ENCODE results near the gene WDR93.

WDR93 gene

DNA sequence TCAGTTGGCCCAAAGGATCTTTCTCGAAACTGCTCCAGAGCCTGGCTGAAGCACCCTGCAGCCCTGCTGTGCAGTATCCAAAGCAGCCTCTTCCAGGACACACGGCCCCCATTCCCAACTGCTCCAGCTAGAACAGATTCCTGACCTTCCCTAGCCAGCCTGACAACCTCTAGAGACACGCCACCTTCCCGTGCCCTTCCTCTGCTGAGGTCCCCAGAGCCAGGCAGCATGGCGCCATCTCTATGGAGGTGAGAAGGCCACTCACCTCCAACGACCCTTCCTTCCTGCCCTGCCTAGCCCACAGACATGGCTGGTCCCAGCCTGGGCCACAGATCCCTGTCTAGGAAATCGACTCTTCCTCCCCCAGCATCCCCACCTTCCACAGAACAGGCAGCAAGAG, 38.5 kb upstream of the WDR93 start:
- Histone ChIP-seq H3K27ac (ENCODE audit: low read length) (no peak overlapping the region), H3K27me3 (ENCODE audit: control insufficient read depth in 1 of 2, insufficient read depth in 2 of 2, low read length in 2 of 2) (no peaks in the 10 kb centered on the region), H3K9me3 (ENCODE audit: control insufficient read depth in 2 of 2, low read length in 2 of 2) (no peaks in the 10 kb centered on the region), H3K9ac (ENCODE audit: low read length in 2 of 2) (no peak overlapping the region), H3K4me1 (ENCODE audit: control insufficient read depth, insufficient read depth, low read length) (peaks cover 13% of the 10 kb centered on the region), H3K4me3 (ENCODE audit: low read length in 2 of 2) (no peak overlapping the region), H3K36me3 (ENCODE audit: control insufficient read depth in 2 of 2, insufficient read depth in 2 of 2, low read length in 2 of 2) (peaks cover 2 to 3% of the 10 kb centered on the region in 2 donors)

DNA sequence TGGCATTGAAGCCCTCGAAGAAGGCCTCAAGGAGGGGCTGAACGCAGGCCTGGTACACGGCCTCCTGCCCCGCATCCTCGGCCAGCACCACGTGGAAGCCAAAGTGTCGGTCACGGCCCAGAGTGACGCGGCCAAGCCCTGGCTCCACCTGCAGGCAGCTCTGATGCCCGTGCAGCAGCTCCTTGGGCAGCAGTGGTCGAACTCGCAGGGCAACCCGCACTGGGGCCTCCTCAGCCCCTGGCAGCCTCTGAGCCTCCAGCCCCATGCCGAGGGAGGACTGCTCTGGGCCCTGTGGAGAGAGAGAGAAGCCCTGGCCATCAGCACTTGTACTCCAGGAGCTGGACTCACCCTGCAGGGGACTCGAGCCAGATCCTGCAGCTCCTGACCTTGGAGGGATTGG, 37.9 kb upstream of the WDR93 start:
- H3K4me3 ChIP-seq (ENCODE audit: low read length in 2 of 2), result no peak overlapping the region
- peaks cover 2 to 3% of the 10 kb centered on the region in 2 donors for H3K36me3 ChIP-seq (ENCODE audit: control insufficient read depth in 2 of 2, insufficient read depth in 2 of 2, low read length in 2 of 2)
- no peak overlapping the region for H3K9ac ChIP-seq (ENCODE audit: low read length in 2 of 2)
- H3K4me1 ChIP-seq (ENCODE audit: control insufficient read depth, insufficient read depth, low read length), result peaks cover 10% of the 10 kb centered on the region
- no peaks in the 10 kb centered on the region for H3K9me3 ChIP-seq (ENCODE audit: control insufficient read depth in 2 of 2, low read length in 2 of 2)
- H3K27ac ChIP-seq (ENCODE audit: low read length), result no peak overlapping the region
- no peaks in the 10 kb centered on the region for H3K27me3 ChIP-seq (ENCODE audit: control insufficient read depth in 1 of 2, insufficient read depth in 2 of 2, low read length in 2 of 2)

DNA sequence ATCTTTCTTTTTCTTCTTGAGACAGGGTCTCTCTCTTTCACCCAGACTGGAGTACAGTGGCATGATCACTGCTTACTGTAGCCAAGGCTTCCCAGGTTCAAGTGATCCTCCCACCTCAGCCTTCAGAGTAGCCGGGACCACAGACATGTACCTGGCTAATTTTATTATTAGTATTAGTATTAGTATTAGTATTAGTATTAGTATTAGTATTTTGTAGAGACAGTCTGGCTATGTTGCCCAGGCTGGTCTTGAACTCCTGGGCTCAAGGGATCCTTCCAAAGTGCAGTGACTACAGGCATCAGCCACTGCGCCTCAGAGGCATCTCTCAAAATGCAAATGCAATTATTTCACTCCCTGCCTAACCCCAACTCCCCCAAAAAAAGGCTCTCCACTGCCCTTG, 37.0 kb upstream of the WDR93 start:
- Histone ChIP-seq H3K4me3 (ENCODE audit: low read length in 2 of 2) (no peak overlapping the region), H3K4me1 (ENCODE audit: control insufficient read depth, insufficient read depth, low read length) (peaks cover 10% of the 10 kb centered on the region), H3K9ac (ENCODE audit: low read length in 2 of 2) (no peak overlapping the region), H3K9me3 (ENCODE audit: control insufficient read depth in 2 of 2, low read length in 2 of 2) (no peaks in the 10 kb centered on the region), H3K27me3 (ENCODE audit: control insufficient read depth in 1 of 2, insufficient read depth in 2 of 2, low read length in 2 of 2) (no peaks in the 10 kb centered on the region), H3K27ac (ENCODE audit: low read length) (no peak overlapping the region), H3K36me3 (ENCODE audit: control insufficient read depth in 2 of 2, insufficient read depth in 2 of 2, low read length in 2 of 2) (peaks cover 2 to 3% of the 10 kb centered on the region in 2 donors)

DNA sequence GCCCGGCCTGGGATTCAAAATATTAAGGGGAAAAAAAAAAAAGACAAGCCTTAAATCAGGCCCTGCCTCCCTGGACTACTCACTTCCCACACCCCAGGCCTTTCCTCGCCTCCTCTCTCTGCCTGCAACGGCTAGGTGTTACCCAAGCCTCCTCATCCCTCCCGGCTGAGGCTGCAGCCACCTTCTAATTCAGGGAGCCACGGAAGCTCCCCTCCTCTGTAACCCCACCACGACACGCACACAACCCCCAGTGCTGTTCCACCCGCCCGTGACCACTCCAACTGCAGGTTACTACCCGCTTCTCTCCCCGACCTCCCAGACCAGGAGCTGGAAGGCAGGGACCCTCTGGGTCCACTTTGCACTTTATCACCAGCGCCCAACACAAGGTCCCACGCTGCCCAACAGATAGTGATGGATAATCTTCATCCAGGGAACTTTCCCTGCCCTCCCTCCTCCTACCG, 36.3 kb upstream of the WDR93 start:
- H3K27me3 ChIP-seq (ENCODE audit: control insufficient read depth in 1 of 2, insufficient read depth in 2 of 2, low read length in 2 of 2), result no peaks in the 10 kb centered on the region
- peaks cover 10% of the 10 kb centered on the region for H3K4me1 ChIP-seq (ENCODE audit: control insufficient read depth, insufficient read depth, low read length)
- H3K9me3 ChIP-seq (ENCODE audit: control insufficient read depth in 2 of 2, low read length in 2 of 2), result no peaks in the 10 kb centered on the region
- peaks cover 2 to 3% of the 10 kb centered on the region in 2 donors for H3K36me3 ChIP-seq (ENCODE audit: control insufficient read depth in 2 of 2, insufficient read depth in 2 of 2, low read length in 2 of 2)
- no peak overlapping the region for H3K27ac ChIP-seq (ENCODE audit: low read length)
- peak overlapping the region; percentile 68 to 70 for H3K9ac ChIP-seq (ENCODE audit: low read length in 2 of 2)
- peak overlapping the region; percentile 66 to 83 for H3K4me3 ChIP-seq (ENCODE audit: low read length in 2 of 2)

DNA sequence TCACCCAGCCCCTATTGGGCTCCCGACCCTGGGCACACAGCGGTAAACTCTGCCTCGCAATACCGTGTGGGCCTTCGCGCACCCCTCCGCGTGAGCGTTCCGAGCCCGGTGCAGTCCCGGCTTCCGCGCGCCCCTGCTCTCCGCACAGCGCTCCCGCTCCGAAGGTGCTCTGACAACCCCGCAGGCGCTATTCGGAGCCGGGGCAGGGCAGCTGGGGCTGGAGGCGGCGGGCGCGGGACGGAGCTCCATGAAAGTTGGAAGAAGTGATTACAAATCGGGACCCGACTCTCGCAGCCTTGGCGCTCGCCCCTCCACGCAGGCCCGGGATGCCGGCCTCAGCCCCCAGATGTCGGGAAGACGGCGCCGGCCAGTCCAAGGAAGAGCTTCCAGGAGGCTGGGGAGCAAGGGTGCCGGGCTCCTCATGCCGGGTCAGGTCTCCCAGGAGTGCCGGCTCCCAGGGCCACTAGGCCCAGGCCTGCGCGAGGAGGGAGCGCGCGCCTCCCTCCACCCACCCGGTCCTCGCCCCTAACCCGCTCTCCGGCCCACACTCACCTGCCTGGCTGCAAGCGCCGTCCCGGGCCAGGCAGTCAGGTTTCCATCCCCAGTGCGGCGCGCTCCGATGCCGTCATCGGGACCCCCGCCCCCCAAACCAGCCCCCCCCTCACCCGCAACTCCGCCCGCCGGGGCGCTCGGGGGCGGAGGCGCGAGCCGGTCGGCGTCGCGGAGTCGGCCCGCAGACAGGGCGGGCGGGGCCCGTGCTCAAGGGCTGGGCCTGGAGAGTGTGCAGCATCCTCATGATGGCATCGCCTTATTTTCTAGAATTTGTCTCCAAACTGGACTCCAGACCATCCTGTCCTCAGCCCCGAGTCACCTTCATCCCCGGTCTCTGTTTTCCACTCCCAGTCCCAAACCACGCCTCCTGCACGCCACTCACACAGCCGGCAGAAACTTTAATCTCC, 35.5 kb upstream of the WDR93 start, which contains the start of gene KIF7:
KIF7 (minus strand) TSS at position 621 of the 959 bp plus-strand sequence. CDS start 2,537 bp downstream, outside the sequence.
- no peaks in the 10 kb centered on the region for H3K9me3 ChIP-seq (ENCODE audit: control insufficient read depth in 2 of 2, low read length in 2 of 2)
- no peak within 1 kb of the TSS for H3K27ac ChIP-seq (ENCODE audit: low read length)
- peak within 1 kb of the TSS; percentile 66 to 83 for H3K4me3 ChIP-seq (ENCODE audit: low read length in 2 of 2)
- H3K9ac ChIP-seq (ENCODE audit: low read length in 2 of 2), result peak within 1 kb of the TSS; percentile 68 to 70
- H3K27me3 ChIP-seq (ENCODE audit: control insufficient read depth in 1 of 2, insufficient read depth in 2 of 2, low read length in 2 of 2), result no peaks in the 10 kb centered on the region
- peaks cover 2 to 3% of the 10 kb centered on the region in 2 donors for H3K36me3 ChIP-seq (ENCODE audit: control insufficient read depth in 2 of 2, insufficient read depth in 2 of 2, low read length in 2 of 2)
- H3K4me1 ChIP-seq (ENCODE audit: control insufficient read depth, insufficient read depth, low read length), result peaks cover 10% of the 10 kb centered on the region

DNA sequence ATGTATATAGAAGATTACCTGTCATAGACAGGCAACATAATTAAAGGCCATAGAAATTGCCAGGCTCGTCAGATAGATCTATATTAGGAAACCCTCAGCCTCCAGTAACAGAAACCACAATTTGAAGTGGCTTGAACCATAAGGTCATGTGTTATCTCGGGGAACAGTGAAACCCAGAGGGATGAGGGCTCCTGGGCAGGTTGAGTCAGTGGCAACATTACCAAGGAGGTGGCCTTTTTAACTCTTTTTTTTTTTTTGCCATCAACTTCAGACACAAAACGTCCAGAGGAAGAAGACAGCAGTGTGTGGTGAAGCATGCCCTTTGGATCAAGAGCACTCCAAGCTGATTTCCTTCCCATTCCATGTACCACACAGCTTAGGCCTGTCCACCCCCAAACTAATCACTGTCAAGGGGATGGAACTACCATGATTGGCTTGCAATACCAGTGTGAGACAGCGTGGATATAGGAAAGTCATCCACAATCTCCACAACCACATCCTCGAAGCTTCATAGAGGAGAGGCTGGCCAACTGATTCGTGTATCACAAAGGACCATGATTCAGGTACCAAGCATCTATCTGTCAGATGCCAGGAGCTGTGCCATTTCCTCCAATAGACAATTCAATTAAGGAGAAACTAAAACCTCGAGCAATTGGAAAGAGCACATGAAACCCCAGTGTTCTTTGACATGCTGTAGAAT, 34.3 kb upstream of the WDR93 start:
- Histone ChIP-seq H3K4me3 (ENCODE audit: low read length in 2 of 2) (no peak overlapping the region), H3K9me3 (ENCODE audit: control insufficient read depth in 2 of 2, low read length in 2 of 2) (no peaks in the 10 kb centered on the region), H3K4me1 (ENCODE audit: control insufficient read depth, insufficient read depth, low read length) (peaks cover 10% of the 10 kb centered on the region), H3K36me3 (ENCODE audit: control insufficient read depth in 2 of 2, insufficient read depth in 2 of 2, low read length in 2 of 2) (peaks cover 2 to 3% of the 10 kb centered on the region in 2 donors), H3K27ac (ENCODE audit: low read length) (no peak overlapping the region), H3K27me3 (ENCODE audit: control insufficient read depth in 1 of 2, insufficient read depth in 2 of 2, low read length in 2 of 2) (no peaks in the 10 kb centered on the region), H3K9ac (ENCODE audit: low read length in 2 of 2) (no peak overlapping the region)

DNA sequence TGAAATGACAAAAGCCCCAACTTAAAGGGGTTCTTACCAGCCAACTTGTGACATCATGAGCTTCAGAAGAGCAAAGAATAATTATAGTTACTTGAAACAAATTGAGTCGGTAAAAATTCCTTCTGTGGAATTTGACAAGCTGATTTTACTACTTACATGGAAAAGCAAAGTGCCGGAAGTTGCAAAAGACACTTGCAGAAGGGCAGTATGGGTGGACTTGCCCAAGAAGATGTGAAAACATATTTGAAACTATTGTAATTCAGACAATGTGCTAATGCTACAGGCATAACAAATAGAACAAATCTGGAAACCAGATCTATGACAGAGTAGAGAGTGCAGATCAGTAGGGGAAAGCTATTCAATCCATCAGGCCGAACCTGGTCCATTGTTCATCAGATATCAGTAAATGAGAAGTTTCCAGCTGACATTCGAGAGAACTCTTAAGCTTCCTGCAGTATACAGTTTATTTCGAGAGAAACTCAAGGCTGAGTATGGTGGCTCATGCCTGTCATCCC, 32.9 kb upstream of the WDR93 start:
- no peaks in the 10 kb centered on the region for H3K36me3 ChIP-seq (ENCODE audit: control insufficient read depth in 2 of 2, insufficient read depth in 2 of 2, low read length in 2 of 2)
- no peak overlapping the region for H3K9ac ChIP-seq (ENCODE audit: low read length in 2 of 2)
- no peak overlapping the region for H3K27ac ChIP-seq (ENCODE audit: low read length)
- peaks cover 13% of the 10 kb centered on the region for H3K4me1 ChIP-seq (ENCODE audit: control insufficient read depth, insufficient read depth, low read length)
- H3K4me3 ChIP-seq (ENCODE audit: low read length in 2 of 2), result no peak overlapping the region
- no peaks in the 10 kb centered on the region for H3K27me3 ChIP-seq (ENCODE audit: control insufficient read depth in 1 of 2, insufficient read depth in 2 of 2, low read length in 2 of 2)
- no peaks in the 10 kb centered on the region for H3K9me3 ChIP-seq (ENCODE audit: control insufficient read depth in 2 of 2, low read length in 2 of 2)

DNA sequence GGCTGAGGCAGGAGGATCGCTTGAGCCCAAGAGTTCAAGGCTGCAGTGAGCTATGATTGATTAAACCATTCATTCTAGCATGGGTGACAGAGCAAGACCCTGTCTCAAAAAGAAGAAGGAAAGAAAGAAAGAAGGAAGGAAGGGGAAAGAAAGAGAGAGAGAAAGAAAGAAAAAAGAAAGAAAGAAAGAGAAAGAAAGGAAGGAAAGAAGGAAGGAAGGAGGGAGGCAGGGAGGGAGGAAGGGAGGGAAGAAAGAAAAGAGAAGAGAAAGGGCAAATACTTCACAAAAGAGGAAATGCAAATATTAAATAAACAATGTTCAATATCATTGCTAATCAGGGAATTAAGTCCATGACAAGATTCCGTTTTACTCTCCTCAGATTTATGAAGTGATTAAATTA, 31.3 kb upstream of the WDR93 start:
- Histone ChIP-seq H3K27ac (ENCODE audit: low read length) (no peak overlapping the region), H3K4me3 (ENCODE audit: low read length in 2 of 2) (no peak overlapping the region), H3K9ac (ENCODE audit: low read length in 2 of 2) (no peak overlapping the region), H3K36me3 (ENCODE audit: control insufficient read depth in 2 of 2, insufficient read depth in 2 of 2, low read length in 2 of 2) (no peaks in the 10 kb centered on the region), H3K9me3 (ENCODE audit: control insufficient read depth in 2 of 2, low read length in 2 of 2) (no peaks in the 10 kb centered on the region), H3K27me3 (ENCODE audit: control insufficient read depth in 1 of 2, insufficient read depth in 2 of 2, low read length in 2 of 2) (no peaks in the 10 kb centered on the region), H3K4me1 (ENCODE audit: control insufficient read depth, insufficient read depth, low read length) (peaks cover 17% of the 10 kb centered on the region)

DNA sequence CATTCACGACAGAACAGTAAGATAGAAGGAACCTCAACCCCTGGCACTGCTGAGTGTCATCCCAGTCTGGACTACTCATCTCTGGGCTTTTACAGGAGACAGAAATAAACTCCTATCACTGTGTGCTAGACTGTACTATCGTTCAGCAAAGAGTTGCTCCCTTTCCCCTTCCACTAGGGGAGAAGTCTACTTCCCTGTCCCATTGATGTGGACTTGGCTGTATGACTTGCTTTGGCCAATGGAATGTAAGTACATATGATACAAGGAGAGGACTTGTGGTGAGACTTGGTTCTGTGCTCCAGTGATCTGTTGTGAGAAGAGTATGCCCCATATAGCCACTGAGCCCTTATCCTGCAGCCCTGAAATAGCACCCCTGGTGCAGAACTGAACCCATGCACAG, 30.1 kb upstream of the WDR93 start:
- H3K4me1 ChIP-seq (ENCODE audit: control insufficient read depth, insufficient read depth, low read length), result peaks cover 12% of the 10 kb centered on the region
- H3K9me3 ChIP-seq (ENCODE audit: control insufficient read depth in 2 of 2, low read length in 2 of 2), result no peaks in the 10 kb centered on the region
- H3K4me3 ChIP-seq (ENCODE audit: low read length in 2 of 2), result no peak overlapping the region
- H3K27me3 ChIP-seq (ENCODE audit: control insufficient read depth in 1 of 2, insufficient read depth in 2 of 2, low read length in 2 of 2), result no peaks in the 10 kb centered on the region
- H3K9ac ChIP-seq (ENCODE audit: low read length in 2 of 2), result no peak overlapping the region
- H3K36me3 ChIP-seq (ENCODE audit: control insufficient read depth in 2 of 2, insufficient read depth in 2 of 2, low read length in 2 of 2), result no peaks in the 10 kb centered on the region
- H3K27ac ChIP-seq (ENCODE audit: low read length), result no peak overlapping the region

DNA sequence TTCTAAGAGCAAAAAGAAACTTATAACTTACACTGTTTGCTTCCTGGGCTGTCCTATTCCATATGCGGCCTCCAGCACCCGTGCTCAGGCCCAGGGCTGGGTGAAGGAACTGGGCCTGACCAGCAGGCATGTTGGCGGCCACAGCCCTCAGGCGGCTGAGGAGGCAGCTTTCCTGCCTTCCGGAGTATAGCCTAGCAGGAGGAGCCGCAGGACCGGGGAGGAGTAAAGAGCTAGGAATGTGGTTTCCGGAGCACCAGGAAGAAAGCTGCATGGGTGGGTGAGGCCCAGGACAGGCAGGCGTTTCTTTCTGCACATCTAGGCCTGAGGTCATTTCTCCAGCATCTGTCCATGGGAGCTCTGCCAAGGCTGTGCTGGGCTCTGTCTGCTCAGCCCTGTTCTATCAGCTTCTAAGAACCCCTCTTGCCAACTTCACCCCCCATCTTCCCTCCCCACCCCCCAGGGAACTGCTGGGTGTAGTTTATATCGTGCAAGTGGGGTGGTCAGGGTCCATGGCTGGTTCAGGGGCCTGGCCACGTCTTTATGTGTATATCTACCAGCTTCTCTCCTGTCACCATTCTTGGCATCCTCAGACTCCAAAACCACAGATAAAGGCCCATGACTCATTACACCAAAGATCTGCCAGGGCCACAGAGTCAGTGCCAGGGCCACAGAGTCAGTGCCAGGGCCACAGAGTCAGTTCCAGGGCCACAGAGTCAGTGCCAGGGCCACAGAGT, 27.6 kb upstream of the WDR93 start:
- H3K9ac ChIP-seq (ENCODE audit: low read length in 2 of 2), result peak overlapping the region in 1 of 2 donors; percentile 42
- H3K9me3 ChIP-seq (ENCODE audit: control insufficient read depth in 2 of 2, low read length in 2 of 2), result no peaks in the 10 kb centered on the region
- no peaks in the 10 kb centered on the region for H3K36me3 ChIP-seq (ENCODE audit: control insufficient read depth in 2 of 2, insufficient read depth in 2 of 2, low read length in 2 of 2)
- no peaks in the 10 kb centered on the region for H3K27me3 ChIP-seq (ENCODE audit: control insufficient read depth in 1 of 2, insufficient read depth in 2 of 2, low read length in 2 of 2)
- peaks cover 17% of the 10 kb centered on the region for H3K4me1 ChIP-seq (ENCODE audit: control insufficient read depth, insufficient read depth, low read length)
- H3K27ac ChIP-seq (ENCODE audit: low read length), result no peak overlapping the region
- peak overlapping the region in 1 of 2 donors; percentile 15 for H3K4me3 ChIP-seq (ENCODE audit: low read length in 2 of 2)
